ENCODE data around the gene TAS2R39.

GRCh38 chr7:143202161-143202560 lies 18.9 kb downstream of the TAS2R39 start:
- TF ChIP-seq CTCF (IDR thresholded peaks at IDR 0.05; ENCODE audit: poor library complexity, severe bottlenecking) (no peak), POLR2AphosphoS5 (IDR thresholded peaks at IDR 0.05) (no peak), TAF1 (IDR thresholded peaks at IDR 0.05; ENCODE audit: low read depth) (no peak)
